WTC11 (cell line): ENCODE data around the gene DGLUCY. TPM values are rescaled to one million over a fixed set of nuclear protein-coding genes. Genes with fewer than 3 reads are reported as not detected.

Experiments
- ATAC-seq: fragments of 200-7000 bp; cut with Tn5 transposase; 2 replicates; pipeline ENCODE4 v1.10.0; 2021; ENCODE audit warnings: mild to moderate bottlenecking, moderate library complexity
- CTCF ChIA-PET: fragments of 300-600 bp; sonication (Branson Sonifier 250); formaldehyde crosslinking; loops from one replicate; lab custom pipeline; 2021; ENCODE audit warnings: antibody characterized with exemption; lab: Charles Lee
- POLR2A ChIA-PET: fragments of 350-600 bp; sonication (Branson Sonifier 250); formaldehyde crosslinking; loops from one replicate; lab custom pipeline; 2021; ENCODE audit warnings: antibody characterized with exemption; lab: Charles Lee
- DNase-seq: peaks from one replicate; pipeline ENCODE4 v3.0.0; 2021; ENCODE audit warnings: low spot score
- H3K27ac Mint-ChIP-seq: 2 replicates; pipeline ENCODE4 v1.8.0; 2021; ENCODE audit warnings: mixed read lengths
- H3K27me3 Mint-ChIP-seq: 2 replicates; pipeline ENCODE4 v1.8.0; 2021; ENCODE audit warnings: low read depth, mild to moderate bottlenecking, moderate library complexity, mixed read lengths
- H3K36me3 Mint-ChIP-seq: 2 replicates; pipeline ENCODE4 v1.8.0; 2021; ENCODE audit warnings: mixed read lengths
- H3K4me1 Mint-ChIP-seq: 2 replicates; pipeline ENCODE4 v1.8.0; 2022; ENCODE audit warnings: mixed read lengths
- H3K4me3 Mint-ChIP-seq: 2 replicates; pipeline ENCODE4 v1.8.0; 2021; ENCODE audit warnings: mild to moderate bottlenecking, moderate library complexity, mixed read lengths
- H3K9me3 Mint-ChIP-seq: 2 replicates; pipeline ENCODE4 v1.8.0; 2021; ENCODE audit warnings: mixed read lengths
- ELF4 ChIP-seq: sonication (generic); formaldehyde crosslinking; IDR thresholded peaks from 2 replicates; pipeline ENCODE4 v1.8.1; 2022; ENCODE audit warnings: low read depth, mild to moderate bottlenecking, moderate library complexity, missing genetic modification reagents
- FOXK1 ChIP-seq: sonication (generic); formaldehyde crosslinking; IDR thresholded peaks from 2 replicates; pipeline ENCODE4 v1.8.0; 2022; ENCODE audit warnings: mild to moderate bottlenecking, moderate library complexity, missing genetic modification reagents
- GTF2I ChIP-seq: fragments of 250-450 bp; sonication (Bioruptor Pico); conservative IDR thresholded peaks from 2 replicates; pipeline ENCODE4 v1.4.0; 2021; ENCODE audit warnings: mild to moderate bottlenecking
- NFATC4 ChIP-seq: fragments of 250-450 bp; sonication (Bioruptor Pico); IDR thresholded peaks from 2 replicates; pipeline ENCODE4 v1.9.0; 2021; ENCODE audit warnings: mild to moderate bottlenecking
- NFE2L1 ChIP-seq: sonication (generic); formaldehyde crosslinking; IDR thresholded peaks from 2 replicates; pipeline ENCODE4 v1.8.1; 2023; ENCODE audit warnings: missing genetic modification reagents
- NR2C2 ChIP-seq: sonication (generic); formaldehyde crosslinking; IDR thresholded peaks from 2 replicates; pipeline ENCODE4 v1.8.0; 2022; ENCODE audit warnings: mild to moderate bottlenecking, missing genetic modification reagents
- SMAD4 ChIP-seq: sonication (generic); formaldehyde crosslinking; IDR thresholded peaks from 2 replicates; pipeline ENCODE4 v1.8.0; 2022; ENCODE audit warnings: mild to moderate bottlenecking, missing genetic modification reagents
- ZBTB21 ChIP-seq: sonication (generic); formaldehyde crosslinking; IDR thresholded peaks from 2 replicates; pipeline ENCODE4 v1.8.1; 2023; ENCODE audit warnings: mild to moderate bottlenecking, missing genetic modification reagents, borderline replicate concordance
- ZNF416 ChIP-seq: fragments of 250-450 bp; sonication (Bioruptor Pico); IDR thresholded peaks from 2 replicates; pipeline ENCODE4 v1.9.0; 2021; ENCODE audit warnings: mild to moderate bottlenecking, inconsistent platforms
- ZNF423 ChIP-seq: fragments of 250-450 bp; sonication (Bioruptor Pico); IDR thresholded peaks from 2 replicates; pipeline ENCODE4 v2.1.2; 2022; ENCODE audit warnings: mild to moderate bottlenecking, moderate library complexity
- total RNA-seq: library from RNA; stranded (reverse); gene quantifications from 3 replicates; pipeline ENCODE4 v1.2.3, GENCODE V29; 2021
- TF ChIP-seq, protein P1 (sequence below): sonication (generic); formaldehyde crosslinking; IDR thresholded peaks from 2 replicates; pipeline ENCODE4 v1.8.0; 2023; ENCODE audit warnings: missing genetic modification reagents, mild to moderate bottlenecking, borderline replicate concordance
- TF ChIP-seq, protein P2 (sequence below): sonication (generic); formaldehyde crosslinking; IDR thresholded peaks from 2 replicates; pipeline ENCODE4 v1.8.0; 2022; ENCODE audit warnings: mild to moderate bottlenecking, missing genetic modification reagents
- TF ChIP-seq, protein P3 (sequence below): fragments of 250-450 bp; sonication (Bioruptor Pico); IDR thresholded peaks from 2 replicates; pipeline ENCODE4 v1.9.0; 2021; ENCODE audit warnings: mild to moderate bottlenecking
- TF ChIP-seq, protein P4 (sequence below): sonication (generic); formaldehyde crosslinking; IDR thresholded peaks from 2 replicates; pipeline ENCODE4 v1.8.1; 2023; ENCODE audit warnings: mild to moderate bottlenecking, missing genetic modification reagents, moderate library complexity
- TF ChIP-seq, protein P5 (sequence below): sonication (generic); formaldehyde crosslinking; IDR thresholded peaks from 2 replicates; pipeline ENCODE4 v1.8.0; 2022; ENCODE audit warnings: mild to moderate bottlenecking, missing genetic modification reagents
- TF ChIP-seq, protein P6 (sequence below): fragments of 250-450 bp; sonication (Bioruptor Pico); IDR thresholded peaks from 2 replicates; pipeline ENCODE4 v2.1.2; 2022; ENCODE audit warnings: mild to moderate bottlenecking, moderate library complexity
- TF ChIP-seq, protein P7 (sequence below): sonication (generic); formaldehyde crosslinking; conservative IDR thresholded peaks from 2 replicates; pipeline ENCODE4 v1.8.1; 2023; ENCODE audit warnings: mild to moderate bottlenecking, low read depth, missing genetic modification reagents, moderate library complexity
- TF ChIP-seq, protein P8 (sequence below): sonication (generic); formaldehyde crosslinking; IDR thresholded peaks from 2 replicates; pipeline ENCODE4 v1.8.0; 2023; ENCODE audit warnings: missing genetic modification reagents

DGLUCY gene
- total RNA-seq, 1 experiment from 2014 or later, result 35.4 TPM

DNA sequence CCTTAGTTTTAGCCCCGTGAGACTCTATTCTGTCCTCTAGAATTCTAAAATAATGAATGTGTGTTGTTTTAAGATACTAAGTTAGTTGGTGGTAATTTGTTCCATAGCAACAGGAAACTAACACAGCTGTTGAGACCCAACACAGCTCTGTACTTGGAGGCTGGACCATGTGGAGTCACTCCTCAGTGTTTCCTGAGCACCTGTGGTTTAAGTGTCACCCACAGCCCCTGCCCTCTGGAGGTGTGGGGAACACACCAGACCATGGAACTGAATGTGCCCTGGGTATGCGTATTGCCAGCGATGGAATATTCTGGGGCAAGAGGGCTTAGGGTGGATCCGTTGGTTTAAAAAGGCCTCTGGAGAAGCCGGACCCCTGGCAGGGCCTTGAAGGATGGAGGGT lies 147.2 kb downstream of the DGLUCY start (continued):
- TF ChIP-seq, protein P1, sequence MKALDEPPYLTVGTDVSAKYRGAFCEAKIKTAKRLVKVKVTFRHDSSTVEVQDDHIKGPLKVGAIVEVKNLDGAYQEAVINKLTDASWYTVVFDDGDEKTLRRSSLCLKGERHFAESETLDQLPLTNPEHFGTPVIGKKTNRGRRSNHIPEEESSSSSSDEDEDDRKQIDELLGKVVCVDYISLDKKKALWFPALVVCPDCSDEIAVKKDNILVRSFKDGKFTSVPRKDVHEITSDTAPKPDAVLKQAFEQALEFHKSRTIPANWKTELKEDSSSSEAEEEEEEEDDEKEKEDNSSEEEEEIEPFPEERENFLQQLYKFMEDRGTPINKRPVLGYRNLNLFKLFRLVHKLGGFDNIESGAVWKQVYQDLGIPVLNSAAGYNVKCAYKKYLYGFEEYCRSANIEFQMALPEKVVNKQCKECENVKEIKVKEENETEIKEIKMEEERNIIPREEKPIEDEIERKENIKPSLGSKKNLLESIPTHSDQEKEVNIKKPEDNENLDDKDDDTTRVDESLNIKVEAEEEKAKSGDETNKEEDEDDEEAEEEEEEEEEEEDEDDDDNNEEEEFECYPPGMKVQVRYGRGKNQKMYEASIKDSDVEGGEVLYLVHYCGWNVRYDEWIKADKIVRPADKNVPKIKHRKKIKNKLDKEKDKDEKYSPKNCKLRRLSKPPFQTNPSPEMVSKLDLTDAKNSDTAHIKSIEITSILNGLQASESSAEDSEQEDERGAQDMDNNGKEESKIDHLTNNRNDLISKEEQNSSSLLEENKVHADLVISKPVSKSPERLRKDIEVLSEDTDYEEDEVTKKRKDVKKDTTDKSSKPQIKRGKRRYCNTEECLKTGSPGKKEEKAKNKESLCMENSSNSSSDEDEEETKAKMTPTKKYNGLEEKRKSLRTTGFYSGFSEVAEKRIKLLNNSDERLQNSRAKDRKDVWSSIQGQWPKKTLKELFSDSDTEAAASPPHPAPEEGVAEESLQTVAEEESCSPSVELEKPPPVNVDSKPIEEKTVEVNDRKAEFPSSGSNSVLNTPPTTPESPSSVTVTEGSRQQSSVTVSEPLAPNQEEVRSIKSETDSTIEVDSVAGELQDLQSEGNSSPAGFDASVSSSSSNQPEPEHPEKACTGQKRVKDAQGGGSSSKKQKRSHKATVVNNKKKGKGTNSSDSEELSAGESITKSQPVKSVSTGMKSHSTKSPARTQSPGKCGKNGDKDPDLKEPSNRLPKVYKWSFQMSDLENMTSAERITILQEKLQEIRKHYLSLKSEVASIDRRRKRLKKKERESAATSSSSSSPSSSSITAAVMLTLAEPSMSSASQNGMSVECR (CRISPR knock-in tag), result no peak
- no peak for TF ChIP-seq ELF4 (CRISPR knock-in tag)

DNA sequence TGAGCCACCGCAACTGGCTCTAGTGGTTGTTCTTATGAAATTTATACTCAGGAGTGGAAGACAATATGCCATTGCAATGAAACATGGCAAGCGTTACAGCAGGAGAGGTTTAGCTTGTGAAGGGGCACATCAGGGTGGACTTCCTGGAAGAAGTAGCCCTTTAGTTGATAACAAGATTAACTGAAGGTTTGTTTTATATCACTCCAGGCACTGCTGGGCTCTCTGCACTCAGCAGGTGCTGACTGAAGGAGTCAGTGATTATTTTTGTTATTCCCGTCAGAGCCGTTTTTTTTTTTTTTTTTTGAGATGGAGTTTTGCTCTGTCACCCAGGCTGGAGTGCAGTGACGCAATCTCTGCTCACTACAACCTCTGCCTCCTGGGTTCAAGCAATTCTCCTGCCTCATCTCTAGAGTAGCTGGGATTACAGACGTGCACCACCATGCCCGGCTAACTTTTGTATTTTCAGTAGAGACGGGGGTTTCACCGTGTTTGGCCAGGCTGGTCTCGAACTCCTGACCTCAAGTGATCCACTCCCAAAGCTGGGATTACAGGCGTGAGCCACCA lies 148.2 kb downstream of the DGLUCY start:
- no peak for ATAC-seq
- Mint-ChIP-seq H3K27ac (no peak overlapping the region), H3K27me3 (peaks cover 35% of the 10 kb centered on the region), H3K36me3 (no peaks in the 10 kb centered on the region), H3K4me3 (no peak overlapping the region), H3K4me1 (peaks cover 17% of the 10 kb centered on the region), H3K9me3 (peaks cover 7% of the 10 kb centered on the region)
- CTCF ChIA-PET, result interaction anchor here (0.6 to 0.8 kb wide), 2 partner anchors 9 kb away, joined by 3 read pairs; no protein-coding TSS in a partner anchor
- POLR2A ChIA-PET, result no interaction called here
- no peak for DNase-seq
- TF ChIP-seq, protein P2, sequence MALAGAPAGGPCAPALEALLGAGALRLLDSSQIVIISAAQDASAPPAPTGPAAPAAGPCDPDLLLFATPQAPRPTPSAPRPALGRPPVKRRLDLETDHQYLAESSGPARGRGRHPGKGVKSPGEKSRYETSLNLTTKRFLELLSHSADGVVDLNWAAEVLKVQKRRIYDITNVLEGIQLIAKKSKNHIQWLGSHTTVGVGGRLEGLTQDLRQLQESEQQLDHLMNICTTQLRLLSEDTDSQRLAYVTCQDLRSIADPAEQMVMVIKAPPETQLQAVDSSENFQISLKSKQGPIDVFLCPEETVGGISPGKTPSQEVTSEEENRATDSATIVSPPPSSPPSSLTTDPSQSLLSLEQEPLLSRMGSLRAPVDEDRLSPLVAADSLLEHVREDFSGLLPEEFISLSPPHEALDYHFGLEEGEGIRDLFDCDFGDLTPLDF (CRISPR knock-in tag), result no peak
- no peak for TF ChIP-seq ELF4 (CRISPR knock-in tag)
- TF ChIP-seq ZBTB21, result no peak
- TF ChIP-seq ZNF416, result no peak
- TF ChIP-seq ZNF423 (CRISPR knock-in tag), result no peak
- TF ChIP-seq, protein P3, sequence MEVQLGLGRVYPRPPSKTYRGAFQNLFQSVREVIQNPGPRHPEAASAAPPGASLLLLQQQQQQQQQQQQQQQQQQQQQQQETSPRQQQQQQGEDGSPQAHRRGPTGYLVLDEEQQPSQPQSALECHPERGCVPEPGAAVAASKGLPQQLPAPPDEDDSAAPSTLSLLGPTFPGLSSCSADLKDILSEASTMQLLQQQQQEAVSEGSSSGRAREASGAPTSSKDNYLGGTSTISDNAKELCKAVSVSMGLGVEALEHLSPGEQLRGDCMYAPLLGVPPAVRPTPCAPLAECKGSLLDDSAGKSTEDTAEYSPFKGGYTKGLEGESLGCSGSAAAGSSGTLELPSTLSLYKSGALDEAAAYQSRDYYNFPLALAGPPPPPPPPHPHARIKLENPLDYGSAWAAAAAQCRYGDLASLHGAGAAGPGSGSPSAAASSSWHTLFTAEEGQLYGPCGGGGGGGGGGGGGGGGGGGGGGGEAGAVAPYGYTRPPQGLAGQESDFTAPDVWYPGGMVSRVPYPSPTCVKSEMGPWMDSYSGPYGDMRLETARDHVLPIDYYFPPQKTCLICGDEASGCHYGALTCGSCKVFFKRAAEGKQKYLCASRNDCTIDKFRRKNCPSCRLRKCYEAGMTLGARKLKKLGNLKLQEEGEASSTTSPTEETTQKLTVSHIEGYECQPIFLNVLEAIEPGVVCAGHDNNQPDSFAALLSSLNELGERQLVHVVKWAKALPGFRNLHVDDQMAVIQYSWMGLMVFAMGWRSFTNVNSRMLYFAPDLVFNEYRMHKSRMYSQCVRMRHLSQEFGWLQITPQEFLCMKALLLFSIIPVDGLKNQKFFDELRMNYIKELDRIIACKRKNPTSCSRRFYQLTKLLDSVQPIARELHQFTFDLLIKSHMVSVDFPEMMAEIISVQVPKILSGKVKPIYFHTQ (CRISPR knock-in tag), result no peak
- no peak for TF ChIP-seq NFATC4
- TF ChIP-seq GTF2I (CRISPR knock-in tag), result no peak
- TF ChIP-seq SMAD4, result no peak
- TF ChIP-seq, protein P4, sequence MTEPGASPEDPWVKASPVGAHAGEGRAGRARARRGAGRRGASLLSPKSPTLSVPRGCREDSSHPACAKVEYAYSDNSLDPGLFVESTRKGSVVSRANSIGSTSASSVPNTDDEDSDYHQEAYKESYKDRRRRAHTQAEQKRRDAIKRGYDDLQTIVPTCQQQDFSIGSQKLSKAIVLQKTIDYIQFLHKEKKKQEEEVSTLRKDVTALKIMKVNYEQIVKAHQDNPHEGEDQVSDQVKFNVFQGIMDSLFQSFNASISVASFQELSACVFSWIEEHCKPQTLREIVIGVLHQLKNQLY (CRISPR knock-in tag), result no peak
- no peak for TF ChIP-seq FOXK1 (CRISPR knock-in tag)
- TF ChIP-seq NR2C2, result no peak
- TF ChIP-seq, protein P5, sequence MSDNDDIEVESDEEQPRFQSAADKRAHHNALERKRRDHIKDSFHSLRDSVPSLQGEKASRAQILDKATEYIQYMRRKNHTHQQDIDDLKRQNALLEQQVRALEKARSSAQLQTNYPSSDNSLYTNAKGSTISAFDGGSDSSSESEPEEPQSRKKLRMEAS (CRISPR knock-in tag), result no peak
- TF ChIP-seq, protein P6, sequence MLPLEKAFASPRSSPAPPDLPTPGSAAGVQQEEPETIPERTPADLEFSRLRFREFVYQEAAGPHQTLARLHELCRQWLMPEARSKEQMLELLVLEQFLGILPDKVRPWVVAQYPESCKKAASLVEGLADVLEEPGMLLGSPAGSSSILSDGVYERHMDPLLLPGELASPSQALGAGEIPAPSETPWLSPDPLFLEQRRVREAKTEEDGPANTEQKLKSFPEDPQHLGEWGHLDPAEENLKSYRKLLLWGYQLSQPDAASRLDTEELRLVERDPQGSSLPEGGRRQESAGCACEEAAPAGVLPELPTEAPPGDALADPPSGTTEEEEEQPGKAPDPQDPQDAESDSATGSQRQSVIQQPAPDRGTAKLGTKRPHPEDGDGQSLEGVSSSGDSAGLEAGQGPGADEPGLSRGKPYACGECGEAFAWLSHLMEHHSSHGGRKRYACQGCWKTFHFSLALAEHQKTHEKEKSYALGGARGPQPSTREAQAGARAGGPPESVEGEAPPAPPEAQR (CRISPR knock-in tag), result no peak
- TF ChIP-seq, protein P7, sequence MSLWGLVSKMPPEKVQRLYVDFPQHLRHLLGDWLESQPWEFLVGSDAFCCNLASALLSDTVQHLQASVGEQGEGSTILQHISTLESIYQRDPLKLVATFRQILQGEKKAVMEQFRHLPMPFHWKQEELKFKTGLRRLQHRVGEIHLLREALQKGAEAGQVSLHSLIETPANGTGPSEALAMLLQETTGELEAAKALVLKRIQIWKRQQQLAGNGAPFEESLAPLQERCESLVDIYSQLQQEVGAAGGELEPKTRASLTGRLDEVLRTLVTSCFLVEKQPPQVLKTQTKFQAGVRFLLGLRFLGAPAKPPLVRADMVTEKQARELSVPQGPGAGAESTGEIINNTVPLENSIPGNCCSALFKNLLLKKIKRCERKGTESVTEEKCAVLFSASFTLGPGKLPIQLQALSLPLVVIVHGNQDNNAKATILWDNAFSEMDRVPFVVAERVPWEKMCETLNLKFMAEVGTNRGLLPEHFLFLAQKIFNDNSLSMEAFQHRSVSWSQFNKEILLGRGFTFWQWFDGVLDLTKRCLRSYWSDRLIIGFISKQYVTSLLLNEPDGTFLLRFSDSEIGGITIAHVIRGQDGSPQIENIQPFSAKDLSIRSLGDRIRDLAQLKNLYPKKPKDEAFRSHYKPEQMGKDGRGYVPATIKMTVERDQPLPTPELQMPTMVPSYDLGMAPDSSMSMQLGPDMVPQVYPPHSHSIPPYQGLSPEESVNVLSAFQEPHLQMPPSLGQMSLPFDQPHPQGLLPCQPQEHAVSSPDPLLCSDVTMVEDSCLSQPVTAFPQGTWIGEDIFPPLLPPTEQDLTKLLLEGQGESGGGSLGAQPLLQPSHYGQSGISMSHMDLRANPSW (CRISPR knock-in tag), result no peak
- no peak for TF ChIP-seq NFE2L1 (CRISPR knock-in tag)
- TF ChIP-seq, protein P8, sequence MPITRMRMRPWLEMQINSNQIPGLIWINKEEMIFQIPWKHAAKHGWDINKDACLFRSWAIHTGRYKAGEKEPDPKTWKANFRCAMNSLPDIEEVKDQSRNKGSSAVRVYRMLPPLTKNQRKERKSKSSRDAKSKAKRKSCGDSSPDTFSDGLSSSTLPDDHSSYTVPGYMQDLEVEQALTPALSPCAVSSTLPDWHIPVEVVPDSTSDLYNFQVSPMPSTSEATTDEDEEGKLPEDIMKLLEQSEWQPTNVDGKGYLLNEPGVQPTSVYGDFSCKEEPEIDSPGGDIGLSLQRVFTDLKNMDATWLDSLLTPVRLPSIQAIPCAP (CRISPR knock-in tag), result no peak
